Skeletal muscle satellite cell (primary cell): Measurements from ENCODE around the gene MT1B.
A peak's percentile ranks its signal among the peaks of the same experiment; 100 is the strongest.

Experiments
- H3K27me3 ChIP-seq: 2 replicates; pipeline ENCODE4 v1.7.0; 2013; ENCODE audit warnings: low read length; ENCODE audit not compliant: control insufficient read depth, insufficient read depth
- H3K36me3 ChIP-seq: 2 replicates; pipeline ENCODE4 v1.7.0; 2013; ENCODE audit warnings: mild to moderate bottlenecking, control low read depth, low read length; ENCODE audit not compliant: insufficient read depth
- H3K4me1 ChIP-seq: 2 replicates; pipeline ENCODE4 v1.7.0; 2013; ENCODE audit warnings: low read length; ENCODE audit not compliant: control insufficient read depth, insufficient read depth
- H3K4me2 ChIP-seq: 2 replicates; pipeline ENCODE4 v1.7.0; 2013; ENCODE audit warnings: mild to moderate bottlenecking, low read length
- H3K4me3 ChIP-seq: 2 replicates; pipeline ENCODE4 v1.7.0; 2013; ENCODE audit warnings: low read length
- H3K9ac ChIP-seq: 2 replicates; pipeline ENCODE4 v1.7.0; 2013; ENCODE audit warnings: mild to moderate bottlenecking, low read depth, low read length, moderate library complexity
- H3K9me3 ChIP-seq: replicated peaks from 2 replicates; pipeline ENCODE4 v1.7.0; 2013; ENCODE audit warnings: mild to moderate bottlenecking, control low read depth, low read length

MT1B gene

GRCh38 chr16:56643080-56643778, 8.5 kb upstream of the MT1B start:
- peaks cover 40% of the 10 kb centered on the region for H3K27me3 ChIP-seq

GRCh38 chr16:56643833-56644232, 7.9 kb upstream of the MT1B start:
- Histone ChIP-seq H3K27me3 (peaks cover 46% of the 10 kb centered on the region), H3K9ac (no peak overlapping the region)

More at GRCh38 chr16:56643080-56643778, 8.5 kb upstream of the MT1B start:
- H3K4me3 ChIP-seq: peak overlapping the region; percentile 63
- H3K4me1 ChIP-seq: peaks cover 15% of the 10 kb centered on the region
- peak overlapping the region; percentile 78 for H3K4me2 ChIP-seq
- H3K36me3 ChIP-seq: no peaks in the 10 kb centered on the region
- H3K9ac ChIP-seq: peak overlapping the region; percentile 12
- H3K9me3 ChIP-seq: no peaks in the 10 kb centered on the region

GRCh38 chr16:56645311-56645710, 6.4 kb upstream of the MT1B start:
- Histone ChIP-seq H3K4me2 (no peak overlapping the region), H3K9me3 (no peaks in the 10 kb centered on the region), H3K4me1 (peaks cover 11% of the 10 kb centered on the region), H3K27me3 (peaks cover 59% of the 10 kb centered on the region), H3K9ac (no peak overlapping the region), H3K4me3 (no peak overlapping the region), H3K36me3 (no peaks in the 10 kb centered on the region)

More at GRCh38 chr16:56643833-56644232, 7.9 kb upstream of the MT1B start:
- Histone ChIP-seq H3K9me3 (no peaks in the 10 kb centered on the region), H3K4me1 (peaks cover 11% of the 10 kb centered on the region), H3K4me3 (peak overlapping the region; percentile 63), H3K36me3 (no peaks in the 10 kb centered on the region), H3K4me2 (peak overlapping the region; percentile 78)

DNA sequence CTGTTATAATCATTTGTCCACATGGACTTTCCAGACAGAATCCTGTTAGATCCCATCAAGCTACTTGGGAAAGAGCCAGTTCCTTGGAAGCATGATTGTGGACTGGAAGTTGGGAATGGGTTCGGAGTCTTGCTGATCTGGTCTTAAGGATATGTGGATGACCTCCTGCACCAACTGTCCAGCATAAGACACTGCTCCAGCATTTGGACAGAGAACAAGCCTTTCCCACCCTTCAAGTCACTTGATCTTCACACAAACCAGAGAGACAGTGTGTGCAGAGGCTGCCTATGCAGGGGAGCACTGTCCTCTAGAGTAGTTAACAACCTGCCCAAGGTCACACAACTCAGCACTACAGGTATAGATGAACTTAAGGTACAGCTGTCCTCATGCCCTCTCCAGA, 5.8 kb upstream of the MT1B start:
- no peaks in the 10 kb centered on the region for H3K9me3 ChIP-seq
- H3K27me3 ChIP-seq: peaks cover 62% of the 10 kb centered on the region
- H3K4me1 ChIP-seq: peaks cover 11% of the 10 kb centered on the region
- no peak overlapping the region for H3K9ac ChIP-seq
- H3K4me2 ChIP-seq: no peak overlapping the region
- no peak overlapping the region for H3K4me3 ChIP-seq
- no peaks in the 10 kb centered on the region for H3K36me3 ChIP-seq

DNA sequence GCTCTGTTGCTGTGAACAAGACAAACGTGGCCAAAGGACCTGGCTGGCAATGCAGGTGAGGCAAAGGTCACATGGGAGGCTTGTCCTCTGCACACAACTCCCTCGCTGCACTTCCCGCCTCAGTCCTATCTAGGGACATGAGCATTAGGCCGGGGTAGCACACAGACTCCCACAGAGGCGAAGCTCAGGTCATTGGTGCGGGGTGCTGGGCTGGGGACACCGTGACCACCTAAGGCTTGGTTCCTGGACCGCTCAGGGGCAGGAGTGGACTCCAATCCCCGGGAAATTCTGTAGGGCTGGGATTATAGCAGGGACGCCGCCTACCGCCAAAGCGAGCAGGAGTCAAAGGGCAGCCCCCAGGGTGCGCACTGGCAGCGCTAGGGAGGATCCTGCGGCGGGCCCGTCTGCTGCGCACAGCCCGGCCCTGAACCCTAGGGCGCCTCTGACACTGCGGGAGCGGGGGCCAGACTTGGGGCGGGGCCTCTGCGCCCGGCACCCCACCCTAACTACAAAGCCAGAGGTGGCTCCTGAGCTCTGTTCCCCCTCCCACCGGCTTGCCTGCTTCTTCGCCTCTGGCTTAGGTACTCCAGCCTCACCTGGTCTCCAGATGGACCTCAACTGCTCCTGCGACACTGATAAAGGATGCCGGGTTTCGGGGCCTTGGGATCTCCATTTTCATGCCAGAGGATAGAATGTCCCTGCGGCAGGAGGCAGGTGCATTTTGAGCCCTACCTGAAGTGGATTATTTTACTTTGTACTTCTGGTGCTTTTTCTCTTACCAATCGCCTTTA, 3.9 kb upstream of the MT1B start:
- Histone ChIP-seq H3K9me3 (no peaks in the 10 kb centered on the region), H3K4me2 (no peak overlapping the region), H3K4me3 (no peak overlapping the region), H3K27me3 (peaks cover 78% of the 10 kb centered on the region), H3K4me1 (peaks cover 10% of the 10 kb centered on the region), H3K9ac (no peak overlapping the region), H3K36me3 (no peaks in the 10 kb centered on the region)

- H3K4me2 ChIP-seq: no peak overlapping the region
- no peak overlapping the region for H3K4me3 ChIP-seq
- H3K27me3 ChIP-seq: peaks cover 74% of the 10 kb centered on the region
- H3K4me1 ChIP-seq: no peaks in the 10 kb centered on the region
- no peaks in the 10 kb centered on the region for H3K9me3 ChIP-seq
- H3K36me3 ChIP-seq: no peaks in the 10 kb centered on the region
- no peak overlapping the region for H3K9ac ChIP-seq
These were observed 2.4 kb upstream of the MT1B start for GRCh38 chr16:56649271-56649670.

DNA sequence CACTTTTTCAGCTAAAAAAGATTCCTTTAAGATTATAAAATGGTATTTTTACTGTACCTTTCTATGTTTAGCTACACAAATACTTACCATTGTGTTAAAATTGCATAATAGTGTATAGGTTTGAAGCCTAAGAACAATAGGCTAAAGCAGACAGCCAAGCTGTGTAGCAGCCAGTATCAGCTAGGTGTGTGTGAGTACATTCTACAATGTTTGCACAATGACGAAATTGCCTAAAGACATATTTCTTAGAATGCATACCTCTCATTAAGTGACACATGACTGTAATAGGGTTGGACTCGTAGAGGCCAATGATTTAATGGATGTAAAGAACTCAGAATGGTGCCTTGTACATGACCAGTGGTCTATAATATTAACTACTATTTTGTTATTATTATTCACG, 1.9 kb upstream of the MT1B start:
- Histone ChIP-seq H3K36me3 (no peaks in the 10 kb centered on the region), H3K4me2 (no peak overlapping the region), H3K9ac (no peak overlapping the region), H3K4me3 (no peak overlapping the region), H3K27me3 (peaks cover 70% of the 10 kb centered on the region), H3K9me3 (no peaks in the 10 kb centered on the region), H3K4me1 (no peaks in the 10 kb centered on the region)

DNA sequence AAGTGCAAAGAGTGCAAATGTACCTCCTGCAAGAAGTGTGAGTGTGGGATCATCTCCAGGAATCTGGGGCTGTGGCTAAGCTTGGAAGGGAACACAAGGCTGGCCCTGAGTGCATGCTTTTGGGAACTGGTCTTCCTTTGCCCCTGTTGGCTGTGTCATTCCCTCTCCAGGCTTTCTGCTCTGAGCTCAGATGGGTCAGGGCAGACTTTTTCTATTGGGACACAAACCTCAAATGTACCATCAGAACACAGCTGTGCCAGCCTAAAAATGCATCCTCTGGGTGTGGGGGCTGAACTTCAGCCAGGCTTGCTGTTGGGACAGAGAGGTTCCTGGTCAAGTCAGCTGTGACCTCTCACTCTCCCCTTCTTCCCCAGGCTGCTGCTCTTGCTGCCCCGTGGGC, 914 bp downstream of the MT1B start:
- no peaks in the 10 kb centered on the region for H3K9me3 ChIP-seq
- peaks cover 46% of the 10 kb centered on the region for H3K27me3 ChIP-seq
- no peak overlapping the region for H3K9ac ChIP-seq

DNA sequence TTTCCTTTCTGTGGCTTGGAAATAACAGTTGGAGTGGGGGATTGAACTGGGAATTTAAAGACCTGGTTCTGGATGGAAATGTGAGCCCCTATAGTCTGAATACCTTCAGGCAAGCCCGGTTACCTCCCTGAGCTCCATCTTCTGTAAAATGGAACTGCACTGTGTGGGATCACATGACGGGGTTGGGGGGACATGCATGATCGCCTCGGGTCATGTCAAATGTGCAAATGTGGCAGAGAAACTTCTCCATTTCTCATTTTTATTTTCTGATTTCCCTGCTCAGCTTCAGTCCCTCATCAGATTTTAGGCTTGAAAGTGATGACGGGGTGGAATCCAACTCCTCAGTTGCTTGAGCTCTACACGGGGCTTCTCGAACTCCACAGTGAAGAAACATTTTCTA, 1.5 kb downstream of the MT1B start:
- H3K9ac ChIP-seq: no peak overlapping the region
- H3K27me3 ChIP-seq: peaks cover 45% of the 10 kb centered on the region
- no peaks in the 10 kb centered on the region for H3K9me3 ChIP-seq
- H3K4me3 ChIP-seq: no peak overlapping the region
- H3K36me3 ChIP-seq: no peaks in the 10 kb centered on the region
- peaks cover 7% of the 10 kb centered on the region for H3K4me1 ChIP-seq
- H3K4me2 ChIP-seq: no peak overlapping the region

More for the DNA sequence above, 914 bp downstream of the MT1B start:
- H3K36me3 ChIP-seq: no peaks in the 10 kb centered on the region
- H3K4me2 ChIP-seq: no peak overlapping the region
- no peak overlapping the region for H3K4me3 ChIP-seq
- peaks cover 1% of the 10 kb centered on the region for H3K4me1 ChIP-seq

GRCh38 chr16:56657555-56658326, 6.1 kb downstream of the MT1B start, which contains the start of gene MT1F:
Gene MT1F (plus strand): TSS chr16:56657959. CDS start chr16:56658059, 100 bp downstream.
- Histone ChIP-seq H3K27me3 (peaks cover 51% of the 10 kb centered on the region), H3K9ac (no peak within 1 kb of the TSS), H3K9me3 (no peaks in the 10 kb centered on the region), H3K4me2 (peak within 1 kb of the TSS; percentile 79), H3K4me3 (peak within 1 kb of the TSS; percentile 65), H3K4me1 (peaks cover 9% of the 10 kb centered on the region), H3K36me3 (no peaks in the 10 kb centered on the region)

- H3K36me3 ChIP-seq: no peaks in the 10 kb centered on the region
- H3K4me1 ChIP-seq: peaks cover 9% of the 10 kb centered on the region
- H3K9ac ChIP-seq: no peak overlapping the region
- H3K27me3 ChIP-seq: peaks cover 54% of the 10 kb centered on the region
- H3K4me3 ChIP-seq: peak overlapping the region; percentile 65
- peak overlapping the region; percentile 79 for H3K4me2 ChIP-seq
- H3K9me3 ChIP-seq: no peaks in the 10 kb centered on the region
These were observed 6.7 kb downstream of the MT1B start for GRCh38 chr16:56658327-56658875.
